Epithelial cell of proximal tubule (primary cell): ENCODE data around the gene URM1. TPM values are rescaled to one million over a fixed set of nuclear protein-coding genes. Genes with fewer than 3 reads are reported as not detected.

Source experiments
- DNase-seq: peaks from one replicate; pipeline ENCODE4 v3.0.0-alpha.2; 2011; ENCODE audit warnings: low read depth
- H3K4me3 ChIP-seq: 2 replicates; pipeline ENCODE4 v1.5.1; 2011; ENCODE audit warnings: low read depth, mild to moderate bottlenecking, low read length
- total RNA-seq: library from RNA; depleted of rRNA; stranded (reverse); fragments of >200 nt; gene quantifications from 2 replicates; pipeline ENCODE4 v1.2.3, GENCODE V29; 2015
- TF ChIP-seq, protein P1 (sequence below): conservative IDR thresholded peaks from 2 replicates; pipeline ENCODE4 v1.5.1; 2012; ENCODE audit warnings: low read depth, mild to moderate bottlenecking, low read length

The URM1 gene
- total RNA-seq, 1 donor from 2014 or later: 39.4 TPM

DNA sequence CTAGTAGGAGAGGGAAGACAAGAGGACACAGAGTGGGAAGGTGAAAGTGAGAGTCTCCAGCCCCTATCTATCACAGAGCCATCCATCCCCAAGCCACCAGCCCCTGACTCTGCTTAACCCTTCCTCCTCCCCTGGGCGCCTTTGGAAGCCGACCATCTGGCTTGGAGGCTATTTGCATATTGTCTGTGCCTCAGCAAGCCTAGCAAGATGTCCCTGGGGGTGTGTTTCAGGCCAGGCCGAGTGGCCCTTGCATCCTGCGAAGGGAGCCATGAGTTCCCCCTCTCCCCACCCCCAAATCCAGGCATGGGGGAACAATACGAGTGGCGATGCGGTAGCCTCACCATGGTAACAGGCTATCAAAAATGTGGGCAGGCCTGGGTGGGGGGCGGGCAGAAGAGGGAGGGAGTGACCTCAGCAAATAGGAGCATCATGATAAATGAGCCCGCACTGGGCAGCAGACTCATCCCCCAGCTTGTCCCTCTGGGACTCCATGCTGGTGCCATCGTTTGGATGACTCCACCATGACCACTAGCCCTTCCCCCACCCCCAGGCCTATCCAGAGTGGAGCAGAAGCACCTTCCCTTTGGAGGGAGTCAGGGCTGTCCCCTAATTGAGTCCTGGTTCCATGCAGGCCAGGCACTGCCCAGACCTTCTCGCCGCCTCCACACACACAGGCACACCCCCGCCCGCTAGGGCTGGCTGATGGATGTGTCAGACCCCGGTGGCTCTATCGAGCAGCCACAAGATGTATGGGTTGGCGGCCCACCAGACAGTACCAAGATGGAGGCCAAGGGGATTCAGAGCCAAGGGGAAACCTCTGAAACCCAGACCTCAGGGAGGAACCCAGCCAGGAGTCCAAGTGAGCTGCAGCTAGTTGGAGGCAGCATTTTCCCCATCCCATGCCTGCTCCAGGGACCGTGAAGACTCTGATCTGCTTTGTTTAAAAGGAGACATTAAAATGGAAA is 14.6 kb downstream of the URM1 start:
- TF ChIP-seq, protein P1, sequence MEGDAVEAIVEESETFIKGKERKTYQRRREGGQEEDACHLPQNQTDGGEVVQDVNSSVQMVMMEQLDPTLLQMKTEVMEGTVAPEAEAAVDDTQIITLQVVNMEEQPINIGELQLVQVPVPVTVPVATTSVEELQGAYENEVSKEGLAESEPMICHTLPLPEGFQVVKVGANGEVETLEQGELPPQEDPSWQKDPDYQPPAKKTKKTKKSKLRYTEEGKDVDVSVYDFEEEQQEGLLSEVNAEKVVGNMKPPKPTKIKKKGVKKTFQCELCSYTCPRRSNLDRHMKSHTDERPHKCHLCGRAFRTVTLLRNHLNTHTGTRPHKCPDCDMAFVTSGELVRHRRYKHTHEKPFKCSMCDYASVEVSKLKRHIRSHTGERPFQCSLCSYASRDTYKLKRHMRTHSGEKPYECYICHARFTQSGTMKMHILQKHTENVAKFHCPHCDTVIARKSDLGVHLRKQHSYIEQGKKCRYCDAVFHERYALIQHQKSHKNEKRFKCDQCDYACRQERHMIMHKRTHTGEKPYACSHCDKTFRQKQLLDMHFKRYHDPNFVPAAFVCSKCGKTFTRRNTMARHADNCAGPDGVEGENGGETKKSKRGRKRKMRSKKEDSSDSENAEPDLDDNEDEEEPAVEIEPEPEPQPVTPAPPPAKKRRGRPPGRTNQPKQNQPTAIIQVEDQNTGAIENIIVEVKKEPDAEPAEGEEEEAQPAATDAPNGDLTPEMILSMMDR: no peak
- H3K4me3 ChIP-seq: no peak overlapping the region
- DNase-seq: no peak

DNA sequence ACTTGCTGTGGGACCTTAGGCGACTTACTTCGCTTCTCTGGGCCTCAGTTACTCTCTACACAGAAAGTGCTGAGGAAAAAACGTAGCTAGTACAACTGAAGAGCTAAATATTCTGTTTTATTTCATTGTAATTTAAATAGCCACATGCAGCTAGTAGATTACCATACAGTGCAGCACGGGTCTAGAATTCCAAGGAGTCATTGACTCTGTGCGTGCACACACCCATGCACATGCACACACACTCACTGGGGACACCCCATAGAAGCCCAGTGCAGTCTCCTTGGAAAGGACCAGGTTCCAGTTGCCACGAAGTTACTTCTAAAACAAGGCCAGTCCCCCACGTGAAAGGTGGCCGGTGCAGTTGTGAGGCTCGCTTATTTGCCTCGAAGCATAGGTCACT is 17.0 kb downstream of the URM1 start:
- TF ChIP-seq, protein P1: no peak
- H3K4me3 ChIP-seq: no peak overlapping the region
- DNase-seq: no peak

DNA sequence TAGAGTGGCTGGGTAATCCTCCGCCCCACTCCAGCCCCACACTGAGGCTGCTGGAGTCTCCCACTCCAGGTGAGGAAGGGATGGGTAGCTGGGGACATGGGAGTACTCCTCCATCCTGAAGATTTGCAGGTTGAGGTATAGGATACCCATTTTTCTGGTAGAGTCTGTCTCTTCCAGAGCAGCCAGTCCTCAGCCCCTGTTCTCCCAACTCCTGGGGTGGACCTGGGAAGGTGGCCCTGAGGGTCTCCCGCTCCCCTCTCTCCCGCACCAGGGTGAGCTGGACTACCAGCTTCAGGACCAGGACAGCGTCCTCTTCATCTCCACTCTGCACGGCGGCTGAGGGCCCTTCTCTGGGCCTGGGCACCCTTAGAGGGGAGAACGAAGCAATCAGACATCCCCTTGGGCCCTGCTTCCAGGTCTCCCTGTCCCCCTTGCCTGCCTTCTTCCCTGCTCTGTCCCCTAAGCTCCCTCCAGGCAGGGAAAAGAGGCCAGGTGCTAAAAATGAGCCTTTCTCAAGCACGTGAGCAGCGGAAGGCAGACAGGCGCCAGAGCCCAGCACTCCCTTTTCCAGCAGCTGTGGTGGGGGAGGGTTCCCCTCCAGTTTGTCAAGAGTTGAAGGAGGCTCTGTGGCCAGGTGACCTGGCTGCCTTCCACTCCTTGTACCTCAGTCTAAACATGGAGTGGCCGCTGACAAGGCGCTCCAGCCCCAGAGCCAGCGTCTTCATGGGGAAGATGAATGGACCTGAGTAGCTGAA is 18.4 kb downstream of the URM1 start:
- TF ChIP-seq, protein P1: no peak
- no peak for DNase-seq
- no peak overlapping the region for H3K4me3 ChIP-seq

DNA sequence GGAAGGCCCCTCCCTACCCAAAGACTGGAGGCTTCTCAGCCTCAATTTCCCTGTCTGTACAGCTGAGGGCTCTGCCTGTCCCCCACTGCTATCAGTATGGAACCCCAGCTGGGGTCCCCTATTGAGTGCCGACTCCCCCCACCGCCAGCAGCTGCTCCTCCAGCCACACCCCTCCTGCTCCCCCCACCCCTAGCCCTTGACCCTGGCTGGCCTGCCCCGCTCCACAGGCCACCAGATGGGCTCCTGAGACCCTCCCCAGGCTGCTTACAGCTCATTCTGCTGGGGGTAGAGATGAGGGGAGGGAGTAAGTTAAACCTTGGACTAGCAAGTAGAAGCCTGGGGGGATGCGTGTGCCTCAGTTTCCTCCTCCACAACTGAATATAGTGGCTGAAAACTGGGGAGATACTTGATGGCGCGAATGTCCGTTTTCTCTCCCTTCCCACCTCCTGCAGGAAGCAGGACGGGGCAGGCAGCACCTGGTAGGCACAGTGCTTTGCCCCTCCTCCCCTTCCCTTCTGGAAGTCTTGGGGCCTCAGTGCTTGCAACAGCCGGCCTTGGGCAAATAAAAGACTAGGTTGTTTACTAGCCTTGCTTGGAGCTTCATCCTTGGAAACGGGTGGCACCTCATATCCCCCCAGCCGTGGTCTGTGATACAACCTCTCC is 19.1 kb downstream of the URM1 start:
- no peak overlapping the region for H3K4me3 ChIP-seq
- DNase-seq: no peak

DNA sequence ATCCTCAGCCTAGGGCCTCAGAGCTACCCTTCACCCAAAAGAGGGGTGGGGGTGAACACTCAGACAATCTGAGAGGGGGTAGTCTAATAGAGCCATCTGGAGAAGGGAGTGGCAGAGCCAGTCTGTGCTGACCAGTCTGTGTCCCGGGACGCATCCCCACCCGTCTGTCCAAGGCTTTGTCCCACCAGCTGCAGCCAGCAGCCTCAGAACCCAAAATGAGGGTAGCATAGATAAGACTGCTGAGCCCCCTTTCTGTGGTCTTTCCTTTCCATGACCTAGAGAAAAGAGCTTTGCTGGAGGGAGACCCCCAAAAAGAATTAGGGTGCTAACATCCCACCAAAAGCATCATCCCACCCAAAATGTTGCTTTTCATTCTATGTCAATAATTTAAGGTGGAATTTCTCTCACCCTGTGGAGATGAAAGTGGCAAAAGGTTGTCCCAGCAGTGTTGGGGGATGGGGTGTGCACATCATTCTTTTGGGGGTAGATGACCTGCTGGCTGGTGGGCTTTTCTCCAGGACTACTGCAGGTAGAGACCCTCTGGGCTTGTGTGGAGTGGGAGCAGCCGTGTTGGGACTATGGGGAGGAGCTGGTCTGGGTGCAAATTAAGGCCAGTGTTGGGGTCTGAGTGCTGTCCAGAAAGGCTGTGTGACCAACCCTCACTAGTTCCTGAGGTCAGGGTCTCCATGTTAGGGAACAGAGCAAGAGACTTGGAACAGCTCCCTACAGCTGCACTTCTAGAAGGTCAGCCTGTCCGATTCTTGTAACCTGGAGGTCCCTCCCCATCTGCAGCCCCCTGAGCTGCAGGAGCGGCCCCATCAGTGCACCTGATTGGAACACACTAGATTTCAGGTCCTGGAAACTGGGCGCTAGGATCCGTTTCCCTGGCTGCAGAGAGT is 19.9 kb downstream of the URM1 start:
- no peak overlapping the region for H3K4me3 ChIP-seq
- TF ChIP-seq, protein P1: no peak
- no peak for DNase-seq

More for the DNA sequence above, 19.1 kb downstream of the URM1 start:
- TF ChIP-seq, protein P1: no peak

DNA sequence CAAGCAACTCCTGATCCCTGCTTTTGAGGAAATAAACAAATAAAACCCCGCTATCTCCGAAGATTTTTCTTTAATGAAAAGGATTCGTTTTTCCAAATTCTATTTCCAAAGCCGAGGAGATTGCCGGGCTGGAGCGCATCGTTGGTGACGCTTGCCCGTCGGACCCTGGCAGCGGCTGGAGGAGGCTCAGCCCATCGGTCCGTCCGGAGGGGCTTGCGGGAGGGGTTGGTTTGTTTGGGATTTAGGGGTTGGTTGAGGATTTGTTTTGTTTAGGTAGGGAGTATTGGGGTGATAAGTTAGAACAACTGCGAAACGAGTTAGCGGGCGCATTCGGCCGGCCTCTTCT is 20.8 kb downstream of the URM1 start:
- TF ChIP-seq, protein P1: no peak
- DNase-seq: no peak
- no peak overlapping the region for H3K4me3 ChIP-seq
